Measurements from ENCODE around the gene LBH. TPM values are rescaled to one million over a fixed set of nuclear protein-coding genes. Genes with fewer than 3 reads are reported as not detected.

The LBH gene
- total RNA-seq, 1 donor from 2014 or later = 16.7 TPM

DNA sequence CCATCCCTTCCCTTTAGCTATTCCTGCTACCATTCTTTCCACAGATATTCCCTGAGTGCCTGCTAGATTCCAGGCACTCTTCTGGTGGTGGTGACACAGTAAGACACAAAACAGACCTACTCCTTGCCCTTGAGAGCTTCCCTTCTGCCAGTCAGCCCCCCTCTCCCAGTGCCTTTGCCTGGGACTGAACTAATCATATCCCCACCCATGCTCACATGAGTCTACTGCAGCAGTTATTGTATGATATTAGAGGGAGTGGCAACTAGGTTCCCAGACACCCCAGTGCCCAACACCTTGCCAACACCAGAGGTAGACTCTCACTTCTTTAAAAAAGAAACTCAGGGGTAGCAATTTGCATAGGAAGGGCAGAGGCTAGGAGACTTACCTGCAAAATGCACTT is 7.2 kb upstream of the LBH start:
- TF ChIP-seq, protein P1, sequence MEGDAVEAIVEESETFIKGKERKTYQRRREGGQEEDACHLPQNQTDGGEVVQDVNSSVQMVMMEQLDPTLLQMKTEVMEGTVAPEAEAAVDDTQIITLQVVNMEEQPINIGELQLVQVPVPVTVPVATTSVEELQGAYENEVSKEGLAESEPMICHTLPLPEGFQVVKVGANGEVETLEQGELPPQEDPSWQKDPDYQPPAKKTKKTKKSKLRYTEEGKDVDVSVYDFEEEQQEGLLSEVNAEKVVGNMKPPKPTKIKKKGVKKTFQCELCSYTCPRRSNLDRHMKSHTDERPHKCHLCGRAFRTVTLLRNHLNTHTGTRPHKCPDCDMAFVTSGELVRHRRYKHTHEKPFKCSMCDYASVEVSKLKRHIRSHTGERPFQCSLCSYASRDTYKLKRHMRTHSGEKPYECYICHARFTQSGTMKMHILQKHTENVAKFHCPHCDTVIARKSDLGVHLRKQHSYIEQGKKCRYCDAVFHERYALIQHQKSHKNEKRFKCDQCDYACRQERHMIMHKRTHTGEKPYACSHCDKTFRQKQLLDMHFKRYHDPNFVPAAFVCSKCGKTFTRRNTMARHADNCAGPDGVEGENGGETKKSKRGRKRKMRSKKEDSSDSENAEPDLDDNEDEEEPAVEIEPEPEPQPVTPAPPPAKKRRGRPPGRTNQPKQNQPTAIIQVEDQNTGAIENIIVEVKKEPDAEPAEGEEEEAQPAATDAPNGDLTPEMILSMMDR (conservative IDR thresholded peaks at IDR 0.05) = no peak
- no peaks in the 10 kb centered on the region for H3K9me3 Mint-ChIP-seq
- peaks cover 4% of the 10 kb centered on the region for H3K4me1 Mint-ChIP-seq
- no peak overlapping the region for H3K4me3 Mint-ChIP-seq
- no peak for DNase-seq (ENCODE audit: low read depth, low spot score)
- peaks cover 12% of the 10 kb centered on the region for H3K27me3 Mint-ChIP-seq (ENCODE audit: low read depth)
- no peaks in the 10 kb centered on the region for H3K36me3 Mint-ChIP-seq (ENCODE audit: low read depth)
- no peak overlapping the region for H3K27ac Mint-ChIP-seq (ENCODE audit: unreplicated experiment)

- Mint-ChIP-seq H3K9me3 (no peaks in the 10 kb centered on the region), H3K4me1 (peaks cover 6% of the 10 kb centered on the region), H3K27me3 (ENCODE audit: low read depth) (peaks cover 20% of the 10 kb centered on the region), H3K36me3 (ENCODE audit: low read depth) (no peaks in the 10 kb centered on the region), H3K4me3 (no peak overlapping the region), H3K27ac (ENCODE audit: unreplicated experiment) (peak overlapping the region; percentile 11)
- DNase-seq (ENCODE audit: low read depth, low spot score) = no peak
- TF ChIP-seq, protein P1 (conservative IDR thresholded peaks at IDR 0.05) = no peak
Measured at GRCh38 chr2:30225131-30225762, 6.1 kb upstream of the LBH start.

DNA sequence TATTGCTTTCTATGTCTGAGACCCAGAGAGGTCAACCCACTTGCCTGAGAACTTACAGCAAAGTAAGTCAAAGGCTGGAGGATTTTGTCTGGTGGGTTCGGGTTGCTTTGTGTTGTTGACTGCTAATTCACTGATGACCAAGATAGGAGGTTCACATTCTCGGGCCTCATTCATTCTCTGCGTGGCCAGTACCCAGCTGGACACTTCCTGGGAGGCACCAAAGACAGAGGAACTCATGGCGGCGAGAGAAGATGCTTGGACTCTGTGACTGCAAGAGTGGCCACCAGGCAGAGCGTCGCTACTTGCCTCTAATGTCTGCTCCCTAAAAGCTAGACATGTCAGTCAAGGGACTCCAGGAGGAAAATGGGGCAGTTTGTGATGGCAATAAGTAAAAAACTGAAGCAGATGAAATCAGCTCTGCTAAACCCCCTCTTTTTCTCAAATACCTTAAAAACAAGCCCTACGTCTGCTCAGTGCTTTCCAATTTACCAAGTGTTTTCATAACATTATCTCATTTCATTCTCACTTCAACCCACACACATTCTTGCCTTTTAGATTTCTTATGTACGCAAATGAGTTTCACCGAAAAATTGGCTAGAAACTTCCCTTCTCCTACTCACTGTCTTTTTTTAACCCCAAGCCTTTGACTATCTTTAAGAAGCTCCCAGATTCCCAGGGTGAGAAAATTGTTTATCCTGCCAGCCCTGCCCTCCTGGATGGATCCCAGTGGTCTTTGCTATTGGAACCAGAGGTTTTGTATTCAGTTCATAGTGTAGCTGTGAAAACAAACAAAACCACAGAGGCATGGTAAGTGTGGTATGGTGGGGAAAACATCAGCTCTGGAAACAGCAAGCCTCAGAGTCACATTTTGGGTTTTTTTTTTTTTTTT is 4.9 kb upstream of the LBH start:
- TF ChIP-seq, protein P1 (conservative IDR thresholded peaks at IDR 0.05) = no peak
- no peaks in the 10 kb centered on the region for H3K36me3 Mint-ChIP-seq (ENCODE audit: low read depth)
- peaks cover 12% of the 10 kb centered on the region for H3K4me1 Mint-ChIP-seq
- peaks cover 26% of the 10 kb centered on the region for H3K27me3 Mint-ChIP-seq (ENCODE audit: low read depth)
- H3K9me3 Mint-ChIP-seq = no peaks in the 10 kb centered on the region
- no peak for DNase-seq (ENCODE audit: low read depth, low spot score)
- no peak overlapping the region for H3K27ac Mint-ChIP-seq (ENCODE audit: unreplicated experiment)
- H3K4me3 Mint-ChIP-seq = no peak overlapping the region

DNA sequence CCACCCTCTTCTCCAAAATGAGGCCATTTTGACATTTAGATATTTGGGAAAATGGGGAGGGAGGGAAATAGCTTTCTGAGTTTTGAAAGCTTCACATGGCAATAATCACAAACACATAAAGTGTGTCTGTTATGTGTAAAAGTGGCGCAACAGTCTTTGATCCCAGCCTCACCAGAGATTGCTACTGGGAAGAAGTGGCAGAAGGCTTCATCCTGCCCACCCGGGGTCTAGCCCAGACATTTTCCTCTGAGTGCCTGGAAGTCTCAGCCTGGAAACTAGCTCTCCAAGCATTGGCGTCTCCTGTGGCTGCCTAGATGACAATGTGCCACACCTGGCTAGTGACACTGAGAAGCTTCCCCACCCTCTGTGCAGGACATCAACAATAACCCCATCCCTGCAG is 1.7 kb upstream of the LBH start:
- H3K9me3 Mint-ChIP-seq = no peaks in the 10 kb centered on the region
- H3K27ac Mint-ChIP-seq (ENCODE audit: unreplicated experiment) = no peak overlapping the region
- H3K4me3 Mint-ChIP-seq = peak overlapping the region; percentile 84
- H3K36me3 Mint-ChIP-seq (ENCODE audit: low read depth) = no peaks in the 10 kb centered on the region
- TF ChIP-seq, protein P1 (conservative IDR thresholded peaks at IDR 0.05) = no peak
- H3K4me1 Mint-ChIP-seq = peaks cover 23% of the 10 kb centered on the region
- H3K27me3 Mint-ChIP-seq (ENCODE audit: low read depth) = peaks cover 45% of the 10 kb centered on the region
- DNase-seq (ENCODE audit: low read depth, low spot score) = no peak

- peaks cover 19% of the 10 kb centered on the region for H3K4me1 Mint-ChIP-seq
- peak overlapping the region; percentile 3 for H3K27ac Mint-ChIP-seq (ENCODE audit: unreplicated experiment)
- no peaks in the 10 kb centered on the region for H3K36me3 Mint-ChIP-seq (ENCODE audit: low read depth)
- TF ChIP-seq, protein P1 (conservative IDR thresholded peaks at IDR 0.05) = no peak
- H3K4me3 Mint-ChIP-seq = peak overlapping the region; percentile 84
- H3K27me3 Mint-ChIP-seq (ENCODE audit: low read depth) = peaks cover 48% of the 10 kb centered on the region
- H3K9me3 Mint-ChIP-seq = no peaks in the 10 kb centered on the region
- DNase-seq (ENCODE audit: low read depth, low spot score) = peak; percentile 39
Measured at GRCh38 chr2:30230497-30231211, 680 bp upstream of the LBH start.
